ENCODE data around the gene C2orf69. TPM values are rescaled to one million over a fixed set of nuclear protein-coding genes. Genes with fewer than 3 reads are reported as not detected.

Gene C2orf69
- total RNA-seq, 3 donors from 2014 or later (not counting 1 experiment from before 2014, with no cell fraction given): 11.8 to 15.0 (median 13.0) TPM

- Histone ChIP-seq H3K9me3 (ENCODE audit: control insufficient read depth, insufficient read depth, low read length) (no peaks in the 10 kb centered on the region), H3K4me1 (ENCODE audit: control insufficient read depth, insufficient read depth, low read length) (no peaks in the 10 kb centered on the region), H3K27ac (ENCODE audit: low read length) (no peak overlapping the region), H3K27me3 (ENCODE audit: control insufficient read depth, insufficient read depth, low read length) (no peaks in the 10 kb centered on the region), H3K4me3 (ENCODE audit: low read length) (no peak overlapping the region), H3K36me3 (ENCODE audit: control insufficient read depth, insufficient read depth, low read length) (no peaks in the 10 kb centered on the region)
- Mint-ChIP-seq H3K27me3 (ENCODE audit: low read depth in 2 of 2) (peaks cover 4 to 5% of the 10 kb centered on the region in 2 donors), H3K4me1 (no peaks in the 10 kb centered on the region), H3K9me3 (no peaks in the 10 kb centered on the region), H3K27ac (no peak overlapping the region), H3K36me3 (no peaks in the 10 kb centered on the region), H3K4me3 (no peak overlapping the region)
- ATAC-seq (no peak), DNase-seq (no peak)
- 94% methylated on average over 3 of the region's 3 CpGs for WGBS (ENCODE audit: insufficient coverage)
- intact Hi-C loops (cut with micrococcal nuclease): no loop called here
- no peak for TF ChIP-seq CTCF (IDR thresholded peaks at IDR 0.05)
These were observed 15.7 kb upstream of the C2orf69 start for GRCh38 chr2:199895406-199895805.

- DNase-seq (no peak), ATAC-seq (no peak)
- no peaks in the 10 kb centered on the region for H3K36me3 Mint-ChIP-seq
- no peaks in the 10 kb centered on the region for H3K4me1 ChIP-seq (ENCODE audit: control insufficient read depth, insufficient read depth, low read length)
- intact Hi-C loops (cut with micrococcal nuclease): no loop called here
- no peaks in the 10 kb centered on the region for H3K27me3 ChIP-seq (ENCODE audit: control insufficient read depth, insufficient read depth, low read length)
- no peak for TF ChIP-seq CTCF (IDR thresholded peaks at IDR 0.05)
- no peaks in the 10 kb centered on the region for H3K9me3 ChIP-seq (ENCODE audit: control insufficient read depth, insufficient read depth, low read length)
- 85% methylated on average over 2 of the region's 2 CpGs for WGBS (ENCODE audit: insufficient coverage)
- no peak overlapping the region for H3K27ac ChIP-seq (ENCODE audit: low read length)
- H3K9me3 Mint-ChIP-seq: no peaks in the 10 kb centered on the region
- H3K36me3 ChIP-seq (ENCODE audit: control insufficient read depth, insufficient read depth, low read length): no peaks in the 10 kb centered on the region
- peaks cover 4 to 5% of the 10 kb centered on the region in 2 donors for H3K27me3 Mint-ChIP-seq (ENCODE audit: low read depth in 2 of 2)
- no peak overlapping the region for H3K27ac Mint-ChIP-seq
- no peaks in the 10 kb centered on the region for H3K4me1 Mint-ChIP-seq
- H3K4me3 Mint-ChIP-seq: no peak overlapping the region
- no peak overlapping the region for H3K4me3 ChIP-seq (ENCODE audit: low read length)
These were observed 14.5 kb upstream of the C2orf69 start for GRCh38 chr2:199896617-199897016.

DNA sequence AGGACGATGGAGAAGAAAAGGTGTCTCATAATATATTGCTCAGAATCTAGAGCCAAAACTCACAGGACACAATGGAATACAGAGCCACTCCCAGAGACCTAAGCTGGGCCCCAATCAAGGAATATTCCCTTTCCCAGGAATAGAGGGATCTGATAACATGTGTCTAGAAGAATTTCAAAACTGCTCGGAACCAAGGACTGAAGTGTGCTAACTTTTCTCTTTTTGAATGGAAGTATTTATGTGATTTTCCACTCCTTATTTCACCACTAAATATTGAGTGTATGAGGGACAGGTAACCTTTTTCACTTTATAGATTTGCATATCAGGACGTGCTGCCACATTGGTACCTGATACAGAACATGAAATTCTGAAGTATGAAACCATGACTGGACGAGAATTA lies 9.2 kb upstream of the C2orf69 start:
- WGBS (ENCODE audit: insufficient coverage): 86% methylated on average over 2 of the region's 4 CpGs

More for the DNA sequence above, 9.2 kb upstream of the C2orf69 start:
- intact Hi-C loops (cut with micrococcal nuclease): no loop called here
- no peak overlapping the region for H3K27ac Mint-ChIP-seq
- H3K27me3 Mint-ChIP-seq (ENCODE audit: low read depth in 2 of 2): peaks cover 5 to 9% of the 10 kb centered on the region in 2 donors
- ATAC-seq: no peak
- no peaks in the 10 kb centered on the region for H3K4me1 Mint-ChIP-seq
- no peaks in the 10 kb centered on the region for H3K36me3 ChIP-seq (ENCODE audit: control insufficient read depth, insufficient read depth, low read length)
- H3K27me3 ChIP-seq (ENCODE audit: control insufficient read depth, insufficient read depth, low read length): no peaks in the 10 kb centered on the region
- H3K36me3 Mint-ChIP-seq: no peaks in the 10 kb centered on the region
- no peak for TF ChIP-seq CTCF (IDR thresholded peaks at IDR 0.05)
- H3K27ac ChIP-seq (ENCODE audit: low read length): no peak overlapping the region
- H3K4me3 Mint-ChIP-seq: no peak overlapping the region
- H3K9me3 ChIP-seq (ENCODE audit: control insufficient read depth, insufficient read depth, low read length): no peaks in the 10 kb centered on the region
- no peak overlapping the region for H3K4me3 ChIP-seq (ENCODE audit: low read length)
- DNase-seq: no peak
- H3K4me1 ChIP-seq (ENCODE audit: control insufficient read depth, insufficient read depth, low read length): no peaks in the 10 kb centered on the region
- H3K9me3 Mint-ChIP-seq: no peaks in the 10 kb centered on the region
